ENCODE measurements around the gene GLT8D1. TPM values are rescaled to one million over a fixed set of nuclear protein-coding genes. Genes with fewer than 3 reads are reported as not detected.
"Not testable (repeated sequence)": the region's sequence is repeated elsewhere in the genome, so short reads cannot be mapped to it uniquely, and the experiment has no call there.

Gene GLT8D1
- total RNA-seq, 1 donor from 2014 or later: 36.9 TPM

DNA sequence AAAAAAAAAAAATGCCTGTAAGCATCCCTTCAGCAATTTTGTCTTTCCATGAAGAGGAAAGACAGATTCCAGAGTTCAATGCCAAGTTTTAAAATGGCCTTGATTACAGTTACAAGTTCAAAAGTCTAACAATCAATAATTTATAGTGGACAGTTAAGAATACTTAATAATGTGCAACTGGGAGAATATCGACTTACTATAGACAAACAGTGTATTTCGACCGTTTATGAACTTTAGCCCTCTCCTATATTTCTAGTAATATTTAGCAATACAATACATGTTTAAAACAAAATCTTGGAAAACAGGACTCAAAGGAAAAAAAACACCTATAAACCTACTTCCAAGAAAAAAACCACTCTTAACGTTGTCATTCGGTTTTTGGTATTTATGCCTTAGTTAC lies 21.4 kb downstream of the GLT8D1 start:
- intact Hi-C loops (cut with micrococcal nuclease): loop anchor here (2.0 to 10.0 kb wide), 4 partner anchors 151 to 571 kb away; partner anchors contain the start of genes NISCH, NT5DC2, SFMBT1 and TKT

DNA sequence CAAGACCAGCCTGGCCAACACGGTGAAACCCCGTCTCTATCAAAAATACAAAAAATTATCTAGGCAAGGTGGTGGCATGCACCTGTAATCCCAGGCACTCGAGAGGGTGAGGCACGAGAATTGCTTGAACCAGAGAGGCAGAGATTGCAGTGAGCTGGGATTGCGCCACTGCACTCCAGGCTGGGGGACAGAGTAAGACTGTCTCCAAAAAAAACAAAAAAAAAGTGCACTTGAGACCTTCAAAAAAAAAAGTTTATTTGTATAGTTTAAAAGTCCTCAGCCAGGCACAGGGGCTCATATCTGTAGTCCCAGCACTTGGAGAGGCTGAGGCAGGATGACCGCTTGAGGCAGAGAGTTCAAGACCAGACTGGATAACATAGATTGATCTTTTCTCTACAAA lies 22.0 kb downstream of the GLT8D1 start:
- intact Hi-C loops (cut with micrococcal nuclease): loop anchor here (2.0 to 10.0 kb wide), 4 partner anchors 151 to 571 kb away; partner anchors contain the start of genes NISCH, NT5DC2, SFMBT1 and TKT

DNA sequence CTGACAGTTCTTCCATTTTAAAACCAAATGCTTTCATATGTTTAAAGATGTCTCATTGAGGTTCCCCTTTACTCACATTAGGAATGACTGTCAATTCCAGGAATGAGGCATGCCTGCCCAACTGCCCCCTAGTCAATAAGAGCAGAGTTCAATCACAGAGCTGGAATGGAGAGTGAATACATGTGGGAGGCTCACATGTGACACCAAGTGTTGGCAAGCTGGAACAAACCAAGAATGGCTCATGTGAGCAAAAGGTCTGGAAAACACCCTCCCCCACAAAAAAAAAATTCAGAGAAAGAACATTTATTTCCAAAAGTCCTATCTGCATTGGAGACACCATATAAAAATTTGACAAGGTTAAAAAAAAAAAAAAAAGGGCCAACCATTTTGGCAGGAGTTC lies 23.6 kb downstream of the GLT8D1 start:
- intact Hi-C loops (cut with micrococcal nuclease): loop anchor here (10.0 kb wide), 2 partner anchors 227 to 573 kb away; partner anchors contain the start of genes NISCH, TKT and TNNC1

GRCh38 chr3:52681596-52681995 lies 24.0 kb downstream of the GLT8D1 start:
- intact Hi-C loops (cut with micrococcal nuclease): loop anchor here (10.0 kb wide), 2 partner anchors 227 to 573 kb away; partner anchors contain the start of genes NISCH, TKT and TNNC1

- intact Hi-C loops (cut with micrococcal nuclease): loop anchor here (10.0 kb wide), 2 partner anchors 225 to 575 kb away; partner anchors contain the start of genes NISCH, TKT and TNNC1
Measured at GRCh38 chr3:52679811-52680210, 25.8 kb downstream of the GLT8D1 start.

- intact Hi-C loops (cut with micrococcal nuclease): no loop called here
Measured at GRCh38 chr3:52679199-52679538, 26.4 kb downstream of the GLT8D1 start.

DNA sequence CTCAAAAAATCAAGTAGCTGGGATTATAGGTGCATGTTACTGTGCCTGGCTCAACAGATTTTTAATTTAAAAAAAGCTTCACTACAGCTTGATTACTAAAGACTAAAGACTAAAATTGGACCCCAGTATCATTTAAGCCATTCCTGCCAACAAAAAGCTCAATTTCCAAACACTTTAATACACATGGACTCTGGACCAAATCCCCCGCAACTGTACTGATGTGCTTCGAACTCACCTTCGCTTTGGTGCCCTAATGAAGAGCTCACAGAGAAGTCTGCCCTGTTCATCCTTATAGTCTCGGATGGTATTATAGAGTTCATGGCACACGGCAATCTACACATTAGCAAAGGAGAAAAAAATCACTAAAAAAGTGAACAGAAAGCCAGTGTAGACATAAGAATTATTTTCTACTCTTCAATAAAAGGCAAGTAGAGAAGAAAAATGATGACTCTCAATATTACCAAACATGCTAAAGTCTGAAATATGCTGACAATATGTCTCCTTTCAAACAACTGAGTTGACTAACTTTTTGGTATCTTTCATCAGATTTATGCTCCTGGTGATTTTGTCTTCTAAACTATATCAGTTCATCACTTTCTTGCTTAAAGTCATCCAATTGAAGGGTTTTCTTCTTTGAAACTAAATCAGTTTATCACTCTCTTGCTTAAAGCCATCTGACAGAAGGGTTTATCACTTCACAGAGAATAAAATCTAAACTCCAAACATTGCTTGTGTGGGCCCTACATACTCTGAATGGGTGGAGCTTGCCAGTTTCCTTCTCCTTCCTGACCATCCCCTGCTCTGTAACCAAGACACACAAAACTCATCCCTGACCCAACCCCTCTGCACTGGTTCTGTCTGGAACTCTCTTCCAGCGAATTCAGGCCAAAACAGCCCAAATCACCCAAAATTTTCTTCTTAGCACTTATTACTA lies 27.1 kb downstream of the GLT8D1 start:
- intact Hi-C loops (cut with micrococcal nuclease): no loop called here

- intact Hi-C loops (cut with micrococcal nuclease): not testable (repeated sequence)
Measured at GRCh38 chr3:52676201-52676600, 29.4 kb downstream of the GLT8D1 start.

GRCh38 chr3:52671676-52672075 lies 33.9 kb downstream of the GLT8D1 start:
- intact Hi-C loops (cut with micrococcal nuclease): no loop called here

DNA sequence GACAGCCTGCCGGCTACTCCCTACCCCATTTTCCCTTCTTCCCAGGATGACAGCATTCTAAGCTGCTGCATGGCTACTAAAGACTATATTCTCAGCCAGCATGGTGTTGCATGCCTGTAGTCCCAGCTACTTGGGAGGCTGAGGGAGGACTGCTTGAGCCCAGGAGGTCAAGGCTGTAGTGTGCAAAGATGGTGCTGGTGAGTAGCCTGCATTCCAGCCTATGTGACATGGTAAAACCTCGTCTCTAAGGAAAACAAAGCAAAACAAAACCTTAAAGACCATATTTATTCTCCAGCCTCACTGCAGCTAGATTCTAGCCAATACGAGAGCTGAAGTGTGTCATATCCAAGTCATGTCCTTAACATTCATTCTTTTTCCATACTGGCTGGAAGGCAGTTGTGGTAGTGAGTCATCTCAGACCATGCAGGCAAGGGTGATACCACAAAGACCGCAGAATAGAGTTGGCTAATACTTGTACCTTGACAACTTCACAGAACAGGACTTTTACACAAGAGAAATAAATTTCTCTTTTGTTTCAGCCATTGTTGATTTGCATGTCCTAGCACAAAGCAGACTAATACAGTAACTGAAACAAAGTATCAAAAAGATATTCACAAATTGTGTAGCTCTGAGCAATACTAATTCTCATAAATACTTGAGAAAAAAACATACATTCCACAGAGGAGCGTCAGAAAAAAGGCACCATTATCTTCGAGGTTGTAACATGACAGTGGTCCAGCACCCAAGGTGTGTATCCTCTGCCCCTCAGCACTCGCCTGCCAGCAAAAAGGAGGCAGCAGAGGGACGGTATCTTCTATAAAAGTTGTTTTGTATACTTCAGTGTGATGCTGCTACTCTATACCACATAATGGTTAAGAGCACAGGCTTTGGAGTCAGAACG lies 34.7 kb downstream of the GLT8D1 start:
- intact Hi-C loops (cut with micrococcal nuclease): no loop called here

GRCh38 chr3:52663098-52663497 lies 42.5 kb downstream of the GLT8D1 start:
- intact Hi-C loops (cut with micrococcal nuclease): no loop called here

DNA sequence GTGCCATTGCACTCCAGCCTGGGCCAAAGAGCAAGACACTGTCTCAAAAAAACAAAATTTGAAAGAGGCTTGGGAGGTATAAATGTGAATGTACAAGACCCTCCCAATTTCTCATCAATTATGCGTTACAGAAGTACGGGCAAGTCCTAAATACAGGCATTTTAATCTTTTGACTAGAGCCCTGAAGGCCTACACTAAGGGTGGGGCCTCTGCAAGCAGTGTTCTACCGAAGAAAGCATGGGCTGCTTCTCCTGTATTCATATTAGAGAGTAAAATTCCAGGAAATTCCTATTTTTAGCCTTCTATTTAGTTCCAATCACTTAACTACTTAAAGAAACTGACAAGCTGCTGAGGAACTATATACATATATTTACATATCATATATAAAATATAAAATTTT lies 45.5 kb downstream of the GLT8D1 start:
- intact Hi-C loops (cut with micrococcal nuclease): no loop called here

DNA sequence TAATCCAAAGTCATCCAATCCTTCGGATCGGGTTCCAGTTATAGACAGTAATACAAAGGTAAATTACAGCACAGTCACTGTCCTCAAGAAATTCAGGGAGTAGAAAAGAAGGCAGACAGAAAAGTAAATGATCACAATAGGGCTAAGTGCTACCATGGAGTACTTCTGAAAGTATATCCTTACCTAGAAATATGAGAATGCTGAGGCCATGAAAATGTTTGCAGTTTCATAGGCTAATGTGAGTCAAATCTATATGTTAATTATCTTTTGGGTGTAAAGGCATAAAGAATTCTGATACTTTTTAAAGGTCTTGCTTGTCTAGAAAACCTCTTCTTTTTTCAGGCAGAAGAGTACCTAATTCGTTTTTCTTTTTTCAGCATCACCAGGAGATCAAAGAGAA lies 49.7 kb downstream of the GLT8D1 start:
- intact Hi-C loops (cut with micrococcal nuclease): no loop called here

DNA sequence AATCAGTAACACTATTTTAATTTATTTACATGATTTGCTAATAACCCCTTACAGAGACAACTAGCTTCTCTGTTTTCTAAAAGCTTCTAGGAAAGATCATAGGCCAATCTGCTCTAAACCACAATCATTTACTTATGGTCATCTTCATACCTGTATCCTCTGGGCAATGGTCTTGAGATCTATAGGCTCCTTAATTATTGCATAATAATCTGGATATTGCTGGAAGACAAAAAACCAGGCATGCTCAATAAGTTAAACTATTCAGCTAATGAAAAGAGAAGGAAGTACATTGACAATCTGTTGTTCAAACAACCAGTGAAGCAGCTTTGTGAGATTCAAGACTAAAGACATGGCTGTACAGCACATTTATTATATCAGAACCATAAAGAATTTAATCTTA lies 54.0 kb downstream of the GLT8D1 start:
- intact Hi-C loops (cut with micrococcal nuclease): no loop called here

DNA sequence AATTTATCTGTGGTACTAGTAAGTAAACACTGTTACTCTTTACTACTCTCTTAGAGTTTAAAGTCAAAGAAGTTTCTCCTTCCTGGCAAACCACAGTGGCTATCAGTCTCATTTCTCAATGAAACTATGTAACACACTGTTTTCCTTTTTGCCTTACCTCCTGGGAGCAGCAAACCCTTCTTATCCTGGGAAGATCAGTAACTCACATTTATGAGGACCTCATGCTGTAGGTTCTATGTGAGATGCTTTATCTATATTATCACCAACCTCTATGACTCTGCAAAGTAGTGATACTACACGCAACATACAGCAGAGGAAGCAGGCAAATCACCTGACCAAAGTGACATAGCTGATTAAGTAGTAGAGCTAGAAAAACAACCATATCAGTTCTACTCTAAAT lies 55.2 kb downstream of the GLT8D1 start:
- intact Hi-C loops (cut with micrococcal nuclease): no loop called here

GRCh38 chr3:52649461-52650210 lies 56.0 kb downstream of the GLT8D1 start:
- intact Hi-C loops (cut with micrococcal nuclease): no loop called here

DNA sequence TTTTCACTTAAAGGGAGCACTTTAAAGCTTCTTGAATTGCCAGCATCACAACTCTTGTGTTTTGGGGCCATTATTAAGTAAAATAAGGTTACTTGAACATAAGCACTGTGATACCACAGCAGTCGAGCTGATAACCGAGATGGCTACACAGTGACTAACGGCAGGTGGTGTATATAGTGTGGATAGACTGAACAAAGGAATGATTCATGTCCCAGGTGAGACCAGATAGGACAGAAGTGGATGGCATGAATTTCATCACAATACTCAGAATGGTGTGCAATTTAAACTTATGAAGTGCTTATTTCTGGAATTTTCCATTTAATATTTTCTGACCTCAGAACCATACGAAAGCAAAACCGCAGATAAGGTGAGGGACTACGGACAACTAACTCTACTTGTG lies 60.0 kb downstream of the GLT8D1 start:
- intact Hi-C loops (cut with micrococcal nuclease): no loop called here

Measured in T-helper 2 cell treated with Interferon-gamma antibody and Interleukin-4, amounts not matched to agents 100 ng/mL and 5 ng/mL, for 36 hours (primary cell).